ENCODE measurements around the gene DOK6. TPM values are rescaled to one million over a fixed set of nuclear protein-coding genes. Genes with fewer than 3 reads are reported as not detected.

DOK6 gene
- total RNA-seq, 2 donors from 2014 or later: 0.59 to 0.61 TPM

- Histone ChIP-seq H3K36me3 (no peaks in the 10 kb centered on the region), H3K9ac (ENCODE audit: low read depth in 2 of 2, low read length in 2 of 2) (no peak overlapping the region), H3K27ac (no peak overlapping the region), H3K9me3 (no peaks in the 10 kb centered on the region), H3K4me3 (no peak overlapping the region), H3K4me1 (no peaks in the 10 kb centered on the region), H3K27me3 (no peaks in the 10 kb centered on the region)
- no peak for TF ChIP-seq CTCF (IDR thresholded peaks at IDR 0.05)
- DNase-seq: no peak
- intact Hi-C loops (cut with DNase I): no loop called here
Observed at GRCh38 chr18:69703461-69703860, 302.8 kb downstream of the DOK6 start.

GRCh38 chr18:69705987-69706386 lies 305.3 kb downstream of the DOK6 start:
- H3K4me3 ChIP-seq: no peak overlapping the region
- intact Hi-C loops (cut with DNase I): no loop called here
- no peak for TF ChIP-seq CTCF (IDR thresholded peaks at IDR 0.05)
- H3K9ac ChIP-seq (ENCODE audit: low read depth in 2 of 2, low read length in 2 of 2): no peak overlapping the region
- no peaks in the 10 kb centered on the region for H3K9me3 ChIP-seq
- no peaks in the 10 kb centered on the region for H3K27me3 ChIP-seq
- no peaks in the 10 kb centered on the region for H3K36me3 ChIP-seq
- no peak for DNase-seq
- H3K4me1 ChIP-seq: no peaks in the 10 kb centered on the region
- no peak overlapping the region for H3K27ac ChIP-seq

GRCh38 chr18:69708844-69709243 lies 308.2 kb downstream of the DOK6 start:
- no peak overlapping the region for H3K9ac ChIP-seq (ENCODE audit: low read depth in 2 of 2, low read length in 2 of 2)
- intact Hi-C loops (cut with DNase I): no loop called here

GRCh38 chr18:69715191-69715795 lies 314.6 kb downstream of the DOK6 start:
- H3K9me3 ChIP-seq: no peaks in the 10 kb centered on the region
- H3K36me3 ChIP-seq: no peaks in the 10 kb centered on the region
- no peaks in the 10 kb centered on the region for H3K4me1 ChIP-seq
- DNase-seq: no peak
- H3K4me3 ChIP-seq: no peak overlapping the region
- intact Hi-C loops (cut with DNase I): no loop called here
- no peak overlapping the region for H3K9ac ChIP-seq (ENCODE audit: low read depth in 2 of 2, low read length in 2 of 2)
- H3K27ac ChIP-seq: no peak overlapping the region
- TF ChIP-seq CTCF (IDR thresholded peaks at IDR 0.05): no peak
- no peaks in the 10 kb centered on the region for H3K27me3 ChIP-seq

More at GRCh38 chr18:69708844-69709243, 308.2 kb downstream of the DOK6 start:
- no peaks in the 10 kb centered on the region for H3K9me3 ChIP-seq
- no peaks in the 10 kb centered on the region for H3K4me1 ChIP-seq
- no peak overlapping the region for H3K27ac ChIP-seq
- H3K36me3 ChIP-seq: no peaks in the 10 kb centered on the region
- no peaks in the 10 kb centered on the region for H3K27me3 ChIP-seq
- no peak overlapping the region for H3K4me3 ChIP-seq
- no peak for DNase-seq
- TF ChIP-seq CTCF (IDR thresholded peaks at IDR 0.05): no peak

GRCh38 chr18:69717586-69717985 lies 316.9 kb downstream of the DOK6 start:
- Histone ChIP-seq H3K9me3 (no peaks in the 10 kb centered on the region), H3K9ac (ENCODE audit: low read depth in 2 of 2, low read length in 2 of 2) (no peak overlapping the region), H3K4me3 (no peak overlapping the region), H3K27ac (no peak overlapping the region), H3K27me3 (no peaks in the 10 kb centered on the region), H3K36me3 (no peaks in the 10 kb centered on the region), H3K4me1 (no peaks in the 10 kb centered on the region)
- no peak for TF ChIP-seq CTCF (IDR thresholded peaks at IDR 0.05)
- intact Hi-C loops (cut with DNase I): no loop called here
- DNase-seq: no peak

Data from colonic mucosa (tissue), 4 donors.